Lower leg skin (tissue), 3 donors: ENCODE results near the gene NRK.

ENCODE experiments used
- CTCF ChIP-seq, 3 donors: fragments of 450-650 bp; IDR thresholded peaks; one replicate each; pipeline ENCODE4 v1.5.1; 2016; ENCODE audit warnings: antibody characterized with exemption in 3 of 3, mild to moderate bottlenecking in 3 of 3, moderate library complexity in 2 of 3
- POLR2A ChIP-seq, 2 donors: fragments of 450-650 bp; IDR thresholded peaks; one replicate each; pipeline ENCODE4 v1.6.1; 2016 to 2017; ENCODE audit warnings: antibody characterized with exemption in 2 of 2, mild to moderate bottlenecking in 1 of 2, moderate library complexity in 1 of 2

DNA sequence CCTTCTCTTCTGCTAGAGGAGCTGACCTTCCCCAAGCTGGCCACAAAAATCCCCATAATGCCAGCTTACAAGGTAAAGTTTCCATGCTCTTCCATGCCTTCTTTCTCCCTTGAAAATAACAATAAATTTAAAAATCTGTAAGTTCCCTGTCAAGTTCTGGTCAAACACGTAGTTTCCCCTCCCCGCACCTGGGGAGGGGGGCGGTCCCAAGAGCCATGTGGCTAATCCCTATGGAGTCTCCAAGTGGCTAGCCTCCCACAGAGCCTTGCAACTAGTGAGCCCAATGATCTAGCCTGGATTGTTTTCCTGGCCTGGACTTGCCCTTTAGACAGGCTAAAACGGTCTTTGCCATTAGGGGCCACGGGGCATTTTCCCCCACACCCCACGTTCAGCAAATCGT, 2.1 kb upstream of the NRK start:
- TF ChIP-seq POLR2A (IDR thresholded peaks at IDR 0.05) (no peak), CTCF (IDR thresholded peaks at IDR 0.05) (no peak)
